IMR-90 (cell line): ENCODE results near the gene TMEM45A. TPM values are rescaled to one million over a fixed set of nuclear protein-coding genes. Genes with fewer than 3 reads are reported as not detected.

Experiments used
- ATAC-seq: fragments of 200-7000 bp; cut with Tn5 transposase; 2 replicates; pipeline ENCODE4 v1.9.1; 2020; ENCODE audit warnings: low read depth, mild to moderate bottlenecking, moderate library complexity
- BruUV-seq: library from RNA; stranded (reverse); fragments of 400-500 nt; replicated peaks from 2 replicates; lab custom pipeline; 2021; lab: Mats Ljungman, UMichigan
- CTCF ChIA-PET: fragments of 300-600 bp; formaldehyde crosslinking; extraction: SDS; loops from one replicate; lab custom pipeline; 2021; ENCODE audit warnings: antibody characterized with exemption; lab: Yijun Ruan, JAX
- POLR2A ChIA-PET: fragments of 300-600 bp; sonication (Branson Sonifier 250); formaldehyde crosslinking; loops from one replicate; lab custom pipeline; 2022; ENCODE audit warnings: antibody characterized with exemption; ENCODE audit not compliant: unreplicated experiment; lab: Charles Lee
- DNase-seq: peaks from one replicate; pipeline ENCODE4 v3.0.0; 2013
- H2AFZ ChIP-seq: replicated peaks from 2 replicates; pipeline ENCODE3; 2013; ENCODE audit warnings: low read length, mild to moderate bottlenecking; ENCODE audit not compliant: poor library complexity
- H2AK5ac ChIP-seq: 2 replicates; pipeline ENCODE4 v1.6.1; 2013; ENCODE audit warnings: low read depth, low read length, inconsistent platforms
- H2AK9ac ChIP-seq: replicated peaks from 2 replicates; pipeline ENCODE3; 2013; ENCODE audit warnings: mild to moderate bottlenecking, low read depth, low read length, moderate library complexity; ENCODE audit not compliant: poor library complexity
- H2BK120ac ChIP-seq: 2 replicates; pipeline ENCODE4 v1.6.1; 2013; ENCODE audit warnings: low read depth, low read length, inconsistent platforms
- H2BK15ac ChIP-seq: 3 replicates; pipeline ENCODE4 v1.6.1; 2013; ENCODE audit warnings: low read depth, low read length, inconsistent platforms
- H2BK20ac ChIP-seq: 2 replicates; pipeline ENCODE4 v1.6.1; 2013; ENCODE audit warnings: low read depth, mild to moderate bottlenecking, inconsistent platforms, low read length, moderate library complexity
- H2BK5ac ChIP-seq: 2 replicates; pipeline ENCODE4 v1.6.1; 2013; ENCODE audit warnings: mild to moderate bottlenecking, low read depth, low read length, inconsistent platforms; ENCODE audit not compliant: poor library complexity, severe bottlenecking
- H3K14ac ChIP-seq: replicated peaks from 2 replicates; pipeline ENCODE4 v1.6.1; 2013; ENCODE audit warnings: low read depth, low read length, inconsistent platforms
- H3K18ac ChIP-seq: 2 replicates; pipeline ENCODE4 v1.6.1; 2013; ENCODE audit warnings: low read depth, low read length, control low read depth
- H3K23ac ChIP-seq: 2 replicates; pipeline ENCODE4 v1.6.1; 2013; ENCODE audit warnings: low read depth, low read length, inconsistent platforms
- H3K27ac ChIP-seq: 2 replicates; pipeline ENCODE4 v1.5.1; 2013; ENCODE audit warnings: mild to moderate bottlenecking, control low read depth, low read length; ENCODE audit not compliant: insufficient read depth
- H3K27me3 ChIP-seq: 2 replicates; pipeline ENCODE4 v1.6.1; 2013; ENCODE audit warnings: low read length; ENCODE audit not compliant: control insufficient read depth, insufficient read depth
- H3K36me3 ChIP-seq: 2 replicates; pipeline ENCODE4 v1.6.1; 2013; ENCODE audit warnings: low read length, mixed read lengths; ENCODE audit not compliant: control insufficient read depth, insufficient read depth
- H3K4ac ChIP-seq: 2 replicates; pipeline ENCODE4 v1.6.1; 2013; ENCODE audit warnings: low read depth, low read length, inconsistent platforms
- H3K4me1 ChIP-seq: 2 replicates; pipeline ENCODE4 v1.6.1; 2013; ENCODE audit warnings: low read length, mixed read lengths; ENCODE audit not compliant: control insufficient read depth, insufficient read depth
- H3K4me2 ChIP-seq: 2 replicates; pipeline ENCODE4 v1.6.1; 2013; ENCODE audit warnings: low read depth, mild to moderate bottlenecking, control low read depth, low read length, moderate library complexity
- H3K4me3 ChIP-seq: 2 replicates; pipeline ENCODE4 v1.5.1; 2013; ENCODE audit warnings: low read depth, mild to moderate bottlenecking, control low read depth, low read length, moderate library complexity; ENCODE audit not compliant: insufficient read depth
- H3K56ac ChIP-seq: 2 replicates; pipeline ENCODE4 v1.6.1; 2013; ENCODE audit warnings: low read length, inconsistent platforms; ENCODE audit not compliant: insufficient read depth; ENCODE audit errors: extremely low read depth
- H3K79me1 ChIP-seq, 2 experiments: 2 replicates each; pipeline ENCODE4 v1.6.1; 2013; ENCODE audit warnings: low read length in 2 of 2, inconsistent platforms in 1 of 2, low read depth in 1 of 2
- H3K9ac ChIP-seq: 2 replicates; pipeline ENCODE4 v1.6.1; 2013; ENCODE audit warnings: low read depth, low read length, control low read depth
- H3K9me1 ChIP-seq: 2 replicates; pipeline ENCODE4 v1.6.1; 2013; ENCODE audit warnings: low read length, inconsistent platforms; ENCODE audit not compliant: insufficient read depth
- H3K9me3 ChIP-seq: 2 replicates; pipeline ENCODE4 v1.6.1; 2013; ENCODE audit warnings: low read length; ENCODE audit not compliant: control insufficient read depth, insufficient read depth
- H4K20me1 ChIP-seq: 2 replicates; pipeline ENCODE4 v1.6.1; 2013; ENCODE audit warnings: low read length, inconsistent platforms; ENCODE audit not compliant: insufficient read depth
- H4K5ac ChIP-seq: 2 replicates; pipeline ENCODE4 v1.6.1; 2013; ENCODE audit warnings: mild to moderate bottlenecking, low read depth, low read length, control low read depth
- H4K8ac ChIP-seq, 2 experiments: 2 replicates each; pipeline ENCODE4 v1.6.1; 2013; ENCODE audit warnings: low read depth in 2 of 2, low read length in 2 of 2, control low read depth in 1 of 2, inconsistent platforms in 1 of 2
- H4K91ac ChIP-seq: 2 replicates; pipeline ENCODE4 v1.6.1; 2013; ENCODE audit warnings: low read depth, low read length, inconsistent platforms; ENCODE audit not compliant: insufficient read depth
- BHLHE40 ChIP-seq: fragments of 150-350 bp; IDR thresholded peaks from 2 replicates; pipeline ENCODE4 v1.6.1; 2016; ENCODE audit warnings: mild to moderate bottlenecking, low read depth, low read length
- CEBPB ChIP-seq: IDR thresholded peaks from 2 replicates; pipeline ENCODE4 v1.6.1; 2012; ENCODE audit warnings: low read depth, low read length, improper control_type of control experiment
- MAFK ChIP-seq: IDR thresholded peaks from 2 replicates; pipeline ENCODE4 v1.6.1; 2012; ENCODE audit warnings: low read depth, low read length, improper control_type of control experiment
- MXI1 ChIP-seq: IDR thresholded peaks from 2 replicates; pipeline ENCODE4 v1.6.1; 2012; ENCODE audit warnings: low read depth, mild to moderate bottlenecking, low read length, moderate library complexity, borderline replicate concordance
- NFE2L2 ChIP-seq: fragments of 150-350 bp; IDR thresholded peaks from 2 replicates; pipeline ENCODE4 v1.6.1; 2016; ENCODE audit warnings: low read depth, mild to moderate bottlenecking, low read length
- RCOR1 ChIP-seq: IDR thresholded peaks from 2 replicates; pipeline ENCODE4 v1.6.1; 2012; ENCODE audit warnings: mild to moderate bottlenecking, low read length, improper control_type of control experiment; ENCODE audit not compliant: insufficient replicate concordance
- RFX5 ChIP-seq: IDR thresholded peaks from 2 replicates; pipeline ENCODE4 v1.8.0; 2012; ENCODE audit warnings: low read depth, mild to moderate bottlenecking, low read length, moderate library complexity
- SMC3 ChIP-seq: fragments of 150-350 bp; IDR thresholded peaks from 2 replicates; pipeline ENCODE4 v1.6.1; 2016; ENCODE audit warnings: low read depth, mild to moderate bottlenecking, antibody characterized with exemption, low read length, moderate library complexity
- WGBS, 2 experiments: methylation state at CpG; one replicate each; pipeline versions ENCODE4 v1.1.5 to v1.1.7; 2013; ENCODE audit warnings: missing lambda C conversion rate in 2 of 2; ENCODE audit not compliant: insufficient read length in 1 of 2; ENCODE audit errors: extremely low coverage in 2 of 2; 5-methylcytosine and 5-hydroxymethylcytosine counted together
- dilution Hi-C: fragments of 300-500 bp; cut with HindIII; formaldehyde crosslinking; loops from one replicate; pipeline ENCODE4 v1.14.3; 2018; ENCODE audit warnings: low sequenced_read_pairs; ENCODE audit not compliant: unreplicated experiment
- in situ Hi-C: fragments of 300-500 bp; cut with MboI; formaldehyde crosslinking; loops from 3 replicates; pipeline ENCODE4 v1.14.3; 2019; ENCODE audit warnings: low sequenced_read_pairs, inconsistent platforms, mixed read lengths
- intact Hi-C: fragments of 100-400 bp; cut with micrococcal nuclease; formaldehyde crosslinking; loops from 2 replicates; pipeline ENCODE4 v1.10.0; 2022
- polyA plus RNA-seq, 3 experiments: library from polyadenylated mRNA; depleted of rRNA; stranded (reverse); fragments of >200 nt; gene quantifications; 2 replicates each; pipeline ENCODE4 v1.2.3, GENCODE V29; 2012; ENCODE audit warnings: low replicate concordance in 1 of 3
- total RNA-seq: library from RNA; depleted of rRNA; stranded (reverse); fragments of >200 nt; gene quantifications from 2 replicates; pipeline ENCODE4 v1.2.3, GENCODE V29; 2012

The TMEM45A gene
- total and polyA plus RNA-seq, 2 of the 4 experiments (the other 2 are of a cell fraction), result 13.6 to 21.7 TPM

GRCh38 chr3:100467133-100467532 is 25.3 kb upstream of the TMEM45A start (continued):
- no peak for TF ChIP-seq MAFK
- TF ChIP-seq SMC3, result no peak
- TF ChIP-seq RFX5, result no peak

- dilution Hi-C loops (no loop called here), in situ Hi-C loops (no loop called here), intact Hi-C loops (loop anchor here (10.0 kb wide), 1 partner anchor 266 kb away; no protein-coding TSS in a partner anchor)
- no peak overlapping the region for H3K4me3 ChIP-seq
- H4K5ac ChIP-seq, result no peak overlapping the region
- DNase-seq (no peak), ATAC-seq (no peak)
- H2AFZ ChIP-seq, result no peak overlapping the region
- no peak overlapping the region for H2BK120ac ChIP-seq
- H3K36me3 ChIP-seq, result no peaks in the 10 kb centered on the region
- H3K4me1 ChIP-seq, result no peaks in the 10 kb centered on the region; the same call in 1 of the 2 replicates
- H2BK5ac ChIP-seq, result no peak overlapping the region
- no CpG with 5 or more reads among the region's 2 CpGs for WGBS, 2 experiments
- H2AK9ac ChIP-seq, result no peak overlapping the region
- H3K4ac ChIP-seq, result no peak overlapping the region
- H3K23ac ChIP-seq, result no peak overlapping the region
- TF ChIP-seq BHLHE40 (no peak), MAFK (no peak), NFE2L2 (no peak), SMC3 (no peak), CEBPB (no peak), RCOR1 (no peak), MXI1 (no peak)
- ChIA-PET CTCF (interaction anchor here (1.2 kb wide), 1 partner anchor 121 kb away, joined by 4 read pairs; no protein-coding TSS in a partner anchor), POLR2A (no interaction called here)
- H3K27me3 ChIP-seq, result no peaks in the 10 kb centered on the region
- H3K14ac ChIP-seq, result no peak overlapping the region
- no TSS peak for BruUV-seq
- H3K79me1 ChIP-seq, result no peaks in the 10 kb centered on the region
- H2AK5ac ChIP-seq, result no peak overlapping the region
- no peaks in the 10 kb centered on the region for H3K9me1 ChIP-seq
- no peak overlapping the region for H3K18ac ChIP-seq
- no peak overlapping the region for H3K56ac ChIP-seq
- no peaks in the 10 kb centered on the region for H4K20me1 ChIP-seq
- no peak overlapping the region for H4K91ac ChIP-seq
- H2BK15ac ChIP-seq, result no peak overlapping the region
- H3K4me2 ChIP-seq, result no peak overlapping the region
- no peak overlapping the region for H3K9ac ChIP-seq
- H2BK20ac ChIP-seq, result no peak overlapping the region
- peaks cover 10% of the 10 kb centered on the region for H3K9me3 ChIP-seq
- no peak overlapping the region for H4K8ac ChIP-seq
- H3K27ac ChIP-seq, result no peak overlapping the region
Measured at GRCh38 chr3:100468676-100469075, 23.7 kb upstream of the TMEM45A start.
